B cell (primary cell): ENCODE results near the gene CELA3A.

ENCODE experiments used
- CTCF ChIP-seq: fragments of 200-600 bp; IDR thresholded peaks from one replicate; pipeline ENCODE4 v1.8.0; 2022; ENCODE audit warnings: antibody characterized with exemption, mild to moderate bottlenecking
- EZH2 ChIP-seq: IDR thresholded peaks from 2 replicates; pipeline ENCODE4 v1.6.1; 2012; ENCODE audit warnings: borderline replicate concordance, low read depth, mild to moderate bottlenecking, moderate library complexity, low read length; ENCODE audit not compliant: insufficient read depth, poor library complexity, severe bottlenecking

- no peak for TF ChIP-seq CTCF
- TF ChIP-seq EZH2, result no peak
Measured at GRCh38 chr1:21955058-21955457, 46.4 kb upstream of the CELA3A start.
